GM10266 (cell line): ENCODE data around the gene MMP20.

Experiments
- DNase-seq: peaks from one replicate; pipeline ENCODE4 v3.0.0; 2012; ENCODE audit errors: extremely low spot score
- CTCF ChIP-seq: IDR thresholded peaks from 2 replicates; pipeline ENCODE4 v1.5.1; 2012; ENCODE audit warnings: mild to moderate bottlenecking, low read depth; ENCODE audit not compliant: control insufficient read depth, insufficient read depth; ENCODE audit errors: missing control alignments

MMP20 gene

DNA sequence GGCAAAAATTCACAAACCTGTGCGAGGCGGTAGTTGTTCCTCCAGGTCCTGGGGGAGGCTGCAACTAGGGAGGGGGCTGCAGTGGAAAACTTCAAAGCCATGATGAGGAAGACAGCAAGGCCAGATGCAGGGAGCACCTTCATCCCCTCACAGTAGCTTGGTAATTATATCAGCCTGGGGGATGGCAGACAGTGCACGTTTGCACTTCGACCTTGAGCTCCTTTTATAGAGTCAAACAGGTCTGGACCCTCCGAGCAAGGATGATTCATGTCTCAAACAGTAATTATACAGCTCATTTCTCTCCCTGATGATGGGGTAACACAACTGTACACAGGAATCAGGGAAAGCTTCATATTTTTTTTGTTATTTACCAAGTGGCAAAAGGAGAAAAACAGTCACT, at the start of gene MMP20:
Gene MMP20 (minus strand): TSS at position 156 of the 400 bp plus-strand sequence. CDS start 13 bp downstream, at position 143.
- DNase-seq: no peak
- TF ChIP-seq CTCF: no peak

DNA sequence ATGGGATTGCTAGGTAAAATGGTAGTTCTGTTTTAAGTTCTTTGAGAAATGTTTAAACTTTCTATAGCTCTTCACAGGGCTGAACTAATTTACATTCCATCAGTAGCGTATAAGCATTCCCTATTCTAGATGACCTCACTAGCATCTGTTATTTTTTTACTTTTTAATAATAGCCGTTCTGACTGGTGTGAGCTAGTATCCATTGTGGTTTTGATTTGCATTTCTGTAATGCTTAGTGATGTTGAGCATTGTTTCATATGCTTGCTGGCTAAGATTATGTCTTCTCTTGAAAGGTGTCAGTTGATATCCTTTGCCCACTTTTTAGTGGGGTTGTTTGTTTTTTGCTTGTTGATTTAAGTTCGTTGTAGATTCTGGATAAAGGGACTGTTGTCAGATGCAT, 44.5 kb upstream of the MMP20 start:
- no peak for DNase-seq
- no peak for TF ChIP-seq CTCF

- peak; percentile 73 for TF ChIP-seq CTCF
- DNase-seq: peak; percentile 50
Observed at GRCh38 chr11:102666331-102666957, 41.3 kb upstream of the MMP20 start.

DNA sequence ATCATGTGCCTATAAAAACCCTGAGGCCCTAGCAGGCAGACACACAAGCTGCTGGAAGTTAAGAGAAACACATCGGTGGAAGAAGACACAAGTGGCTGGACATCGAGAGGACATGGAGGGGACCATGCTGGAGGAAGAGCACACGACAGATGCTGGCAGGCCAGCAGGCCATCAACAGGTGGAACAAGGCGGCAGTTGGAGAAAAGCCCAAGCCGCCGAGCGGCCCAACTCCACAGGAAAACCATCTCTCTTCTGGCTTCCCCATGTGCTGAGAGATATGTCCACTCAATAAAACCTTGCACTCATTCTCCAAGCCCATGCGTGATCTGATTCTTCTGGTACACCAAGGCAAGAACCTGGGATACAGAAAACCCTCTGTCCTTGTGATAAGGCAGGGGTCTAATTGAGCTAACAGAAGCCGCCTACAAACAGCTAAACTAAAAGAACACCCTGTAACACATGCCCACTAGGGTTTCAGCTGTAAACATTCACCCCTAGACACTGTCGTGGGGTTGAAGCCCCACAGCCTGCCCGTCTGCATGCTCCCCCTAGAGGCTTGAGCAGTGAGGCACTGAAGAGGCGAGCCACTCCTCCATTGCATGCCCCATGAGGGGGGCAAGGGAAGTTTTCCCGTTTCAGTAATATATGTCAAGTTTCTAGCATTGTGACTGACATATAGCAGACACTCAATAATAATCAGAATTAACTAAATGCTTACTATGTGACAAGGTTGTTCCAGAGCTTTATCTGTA, 39.0 kb upstream of the MMP20 start:
- DNase-seq: no peak
- peak; percentile 50 for TF ChIP-seq CTCF

DNA sequence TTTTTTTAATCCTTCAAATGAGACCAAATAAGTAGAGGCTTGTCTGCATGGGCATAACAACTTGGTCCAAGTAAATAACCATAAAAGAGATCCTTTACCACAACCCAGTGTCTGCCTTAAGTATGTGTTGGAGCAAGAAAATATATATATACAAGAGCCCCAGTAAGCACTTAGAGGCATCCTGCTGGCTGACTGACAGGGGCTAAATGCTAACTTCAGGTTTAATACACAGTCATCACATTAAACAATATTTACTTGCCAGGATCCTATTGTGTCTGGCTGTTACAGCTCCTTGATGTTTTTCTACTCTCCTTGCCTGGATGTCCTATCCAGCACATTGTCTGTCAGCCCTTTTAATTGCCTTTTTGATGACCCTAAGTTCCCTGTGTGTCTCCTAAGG, 37.5 kb upstream of the MMP20 start:
- TF ChIP-seq CTCF: no peak
- no peak for DNase-seq

GRCh38 chr11:102661040-102661439, 35.9 kb upstream of the MMP20 start:
- no peak for DNase-seq
- TF ChIP-seq CTCF: no peak

- DNase-seq: no peak
- TF ChIP-seq CTCF: no peak
Observed at GRCh38 chr11:102656528-102656927, 31.4 kb upstream of the MMP20 start.
